SK-N-SH (cell line): ENCODE measurements around the gene TMEM174.

ENCODE experiments used
- ELF1 ChIP-seq: IDR thresholded peaks from 2 replicates; pipeline ENCODE4 v1.4.0; 2012
- EP300 ChIP-seq, 2 experiments: IDR thresholded peaks; 2 replicates each; pipeline versions ENCODE4 v1.4.0 to v1.6.1; 2012; ENCODE audit warnings: borderline replicate concordance in 1 of 2, low read depth in 1 of 2, low read length in 1 of 2
- FOXM1 ChIP-seq: IDR thresholded peaks from 2 replicates; pipeline ENCODE4 v1.4.0; 2012; ENCODE audit warnings: low read depth, mild to moderate bottlenecking
- GATA2 ChIP-seq: sonication (generic); formaldehyde crosslinking; IDR thresholded peaks from 2 replicates; pipeline ENCODE4 v1.5.0; 2020; ENCODE audit warnings: mild to moderate bottlenecking, missing genetic modification reagents
- POLR2AphosphoS5 ChIP-seq: IDR thresholded peaks from 2 replicates; pipeline ENCODE4 v1.6.1; 2012; ENCODE audit warnings: low read depth, low read length
- RAD21 ChIP-seq: IDR thresholded peaks from 2 replicates; pipeline ENCODE4 v1.6.1; 2012; ENCODE audit warnings: mild to moderate bottlenecking, low read length
- SIN3A ChIP-seq: IDR thresholded peaks from 2 replicates; pipeline ENCODE4 v1.6.1; 2012; ENCODE audit warnings: low read depth, mild to moderate bottlenecking, low read length, moderate library complexity, borderline replicate concordance
- SMC3 ChIP-seq: IDR thresholded peaks from 2 replicates; pipeline ENCODE4 v1.6.1; 2012; ENCODE audit warnings: low read depth, low read length, improper control_type of control experiment
- TF ChIP-seq, protein P1 (sequence below): fragments of 200-600 bp; sonication (generic); IDR thresholded peaks from 2 replicates; pipeline ENCODE4 v1.6.1; 2017; ENCODE audit warnings: antibody characterized with exemption, mild to moderate bottlenecking, moderate library complexity
- TF ChIP-seq, protein P2 (sequence below): IDR thresholded peaks from 2 replicates; pipeline ENCODE4 v1.4.0; 2012; ENCODE audit warnings: low read depth

DNA sequence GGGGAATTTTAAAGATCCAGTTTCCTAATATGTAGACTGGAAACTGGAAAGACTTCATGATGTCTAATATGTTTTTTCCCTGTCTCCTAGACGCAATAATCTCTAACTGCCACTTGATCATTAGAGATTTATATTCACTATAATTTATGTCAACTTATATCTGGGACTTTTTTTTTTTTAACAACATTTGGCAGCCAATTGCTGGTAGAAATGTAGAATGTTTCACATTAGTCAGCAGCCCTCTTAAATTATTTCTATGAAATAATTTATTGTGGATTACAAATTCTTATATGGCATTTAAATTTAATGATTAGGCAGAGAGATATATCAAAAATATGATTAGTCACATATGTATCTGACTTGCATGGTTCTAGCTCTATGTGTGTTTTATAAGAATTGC, 48.2 kb downstream of the TMEM174 start:
- TF ChIP-seq, protein P1, sequence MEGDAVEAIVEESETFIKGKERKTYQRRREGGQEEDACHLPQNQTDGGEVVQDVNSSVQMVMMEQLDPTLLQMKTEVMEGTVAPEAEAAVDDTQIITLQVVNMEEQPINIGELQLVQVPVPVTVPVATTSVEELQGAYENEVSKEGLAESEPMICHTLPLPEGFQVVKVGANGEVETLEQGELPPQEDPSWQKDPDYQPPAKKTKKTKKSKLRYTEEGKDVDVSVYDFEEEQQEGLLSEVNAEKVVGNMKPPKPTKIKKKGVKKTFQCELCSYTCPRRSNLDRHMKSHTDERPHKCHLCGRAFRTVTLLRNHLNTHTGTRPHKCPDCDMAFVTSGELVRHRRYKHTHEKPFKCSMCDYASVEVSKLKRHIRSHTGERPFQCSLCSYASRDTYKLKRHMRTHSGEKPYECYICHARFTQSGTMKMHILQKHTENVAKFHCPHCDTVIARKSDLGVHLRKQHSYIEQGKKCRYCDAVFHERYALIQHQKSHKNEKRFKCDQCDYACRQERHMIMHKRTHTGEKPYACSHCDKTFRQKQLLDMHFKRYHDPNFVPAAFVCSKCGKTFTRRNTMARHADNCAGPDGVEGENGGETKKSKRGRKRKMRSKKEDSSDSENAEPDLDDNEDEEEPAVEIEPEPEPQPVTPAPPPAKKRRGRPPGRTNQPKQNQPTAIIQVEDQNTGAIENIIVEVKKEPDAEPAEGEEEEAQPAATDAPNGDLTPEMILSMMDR = no peak
- TF ChIP-seq ELF1 (no peak), SMC3 (no peak), EP300 (IDR thresholded peaks at IDR 0.05; ENCODE audit: borderline replicate concordance in 1 of 2, low read depth in 1 of 2, low read length in 1 of 2) (no peak), POLR2AphosphoS5 (no peak), GATA2 (CRISPR knock-in tag) (no peak), SIN3A (no peak), FOXM1 (no peak), RAD21 (no peak)
- TF ChIP-seq, protein P2, sequence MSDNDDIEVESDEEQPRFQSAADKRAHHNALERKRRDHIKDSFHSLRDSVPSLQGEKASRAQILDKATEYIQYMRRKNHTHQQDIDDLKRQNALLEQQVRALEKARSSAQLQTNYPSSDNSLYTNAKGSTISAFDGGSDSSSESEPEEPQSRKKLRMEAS = no peak
